H1 (cell line): ENCODE results near the gene KRTAP9-7. TPM values are rescaled to one million over a fixed set of nuclear protein-coding genes. Genes with fewer than 3 reads are reported as not detected.
"Not testable (repeated sequence)": the region's sequence is repeated elsewhere in the genome, so short reads cannot be mapped to it uniquely, and the experiment has no call there.

Experiments
- CTCF ChIA-PET: fragments of 300-600 bp; sonication (Branson Sonifier 250); formaldehyde crosslinking; loops from one replicate; lab custom pipeline; 2021; ENCODE audit not compliant: partially characterized antibody; lab: Charles Lee
- POLR2A ChIA-PET: fragments of 300-600 bp; sonication (Branson Sonifier 250); formaldehyde crosslinking; loops from one replicate; lab custom pipeline; 2021; ENCODE audit warnings: inconsistent platforms; ENCODE audit not compliant: partially characterized antibody; lab: Charles Lee
- DNase-seq, 2 experiments: peaks; one replicate each; pipeline versions ENCODE4 v3.0.0 to v3.0.0-alpha.2; 2010 to 2022; ENCODE audit warnings: low spot score in 2 of 2, low read depth in 1 of 2, mixed read lengths in 1 of 2
- FAIRE-seq: peaks from 2 replicates; lab custom pipeline; 2011; peaks lifted over from hg19 to GRCh38; lab: Jason Lieb, UNC
- H2AFZ ChIP-seq: 2 replicates; pipeline ENCODE4 v1.8.1; 2012; ENCODE audit warnings: low read length, inconsistent platforms
- H2AK5ac ChIP-seq: 2 replicates; pipeline ENCODE4 v1.6.1; 2013; ENCODE audit warnings: low read depth, low read length
- H2BK120ac ChIP-seq: replicated peaks from 2 replicates; pipeline ENCODE3; 2013; ENCODE audit warnings: low read depth, low read length, inconsistent platforms
- H2BK12ac ChIP-seq: 2 replicates; pipeline ENCODE4 v1.6.1; 2013; ENCODE audit warnings: low read depth, low read length
- H2BK15ac ChIP-seq: 2 replicates; pipeline ENCODE4 v1.6.1; 2013; ENCODE audit warnings: low read length
- H2BK20ac ChIP-seq: 2 replicates; pipeline ENCODE4 v1.6.1; 2013; ENCODE audit warnings: low read length
- H2BK5ac ChIP-seq: 2 replicates; pipeline ENCODE4 v1.6.1; 2013; ENCODE audit warnings: low read depth, low read length
- H3K14ac ChIP-seq: 2 replicates; pipeline ENCODE4 v1.6.1; 2013; ENCODE audit warnings: inconsistent platforms; ENCODE audit not compliant: insufficient read length
- H3K18ac ChIP-seq: 2 replicates; pipeline ENCODE4 v1.6.1; 2013; ENCODE audit warnings: low read length; ENCODE audit errors: extremely low read depth
- H3K23ac ChIP-seq: 2 replicates; pipeline ENCODE4 v1.6.1; 2013; ENCODE audit warnings: inconsistent platforms; ENCODE audit not compliant: insufficient read length
- H3K23me2 ChIP-seq: 2 replicates; pipeline ENCODE4 v1.6.1; 2013; ENCODE audit warnings: low read depth, low read length
- H3K27ac ChIP-seq: 2 replicates; pipeline ENCODE4 v1.6.1; 2011; ENCODE audit warnings: low read depth, low read length, inconsistent platforms
- H3K27me3 ChIP-seq, 4 experiments: replicated peaks in 1 of 4; 1 replicate in 1 of 4; 2 replicates in 3 of 4; pipeline versions ENCODE4 v1.6.1 to v1.8.1; 2011 to 2013; ENCODE audit warnings: low read length in 3 of 4, mild to moderate bottlenecking in 3 of 4, inconsistent platforms in 2 of 4, mixed read lengths in 2 of 4, moderate library complexity in 1 of 4; ENCODE audit not compliant: control insufficient read depth in 3 of 4, insufficient read depth in 3 of 4; ENCODE audit errors: extremely low read depth in 1 of 4
- H3K36me3 ChIP-seq, 4 experiments: 2 replicates each; pipeline versions ENCODE4 v1.6.1 to v1.8.1; 2011 to 2013; ENCODE audit warnings: mild to moderate bottlenecking in 4 of 4, low read length in 3 of 4, moderate library complexity in 2 of 4, control low read depth in 1 of 4, inconsistent platforms in 1 of 4; ENCODE audit not compliant: insufficient read depth in 4 of 4, control insufficient read depth in 2 of 4
- H3K4ac ChIP-seq: replicated peaks from 2 replicates; pipeline ENCODE3; 2013; ENCODE audit warnings: low read length, low read depth, mixed read lengths, inconsistent platforms; ENCODE audit not compliant: insufficient read length
- H3K4me1 ChIP-seq, 4 experiments: replicated peaks in 1 of 4; 1 replicate in 1 of 4; 2 replicates in 3 of 4; pipeline versions ENCODE4 v1.6.1 to v1.8.1; 2011 to 2013; ENCODE audit warnings: low read length in 3 of 4, inconsistent platforms in 2 of 4, mixed read lengths in 1 of 4; ENCODE audit not compliant: insufficient read depth in 4 of 4, control insufficient read depth in 3 of 4
- H3K4me2 ChIP-seq, 2 experiments: 2 replicates each; pipeline versions ENCODE4 v1.6.1 to v1.8.1; 2011 to 2013; ENCODE audit warnings: low read depth in 2 of 2, low read length in 2 of 2, control low read depth in 1 of 2, inconsistent platforms in 1 of 2, mild to moderate bottlenecking in 1 of 2; ENCODE audit not compliant: insufficient read depth in 1 of 2
- H3K4me3 ChIP-seq, 4 experiments: fragments of 200-600, 300-600 bp in 1 of 4; sonication (generic), shearing (Covaris generic), sonication (Bioruptor Twin) in 1 of 4; 2 replicates each; pipeline versions ENCODE4 v1.5.1 to v1.8.1; 2011 to 2016; ENCODE audit warnings: low read length in 4 of 4, low read depth in 3 of 4, control low read depth in 2 of 4, inconsistent platforms in 2 of 4, mild to moderate bottlenecking in 2 of 4, mixed read lengths in 1 of 4, moderate library complexity in 1 of 4; ENCODE audit not compliant: insufficient read depth in 2 of 4; ENCODE audit errors: extremely low read depth in 1 of 4
- H3K56ac ChIP-seq: replicated peaks from 2 replicates; pipeline ENCODE3; 2013; ENCODE audit warnings: low read depth, mild to moderate bottlenecking, mixed read lengths, low read length, inconsistent platforms; ENCODE audit not compliant: insufficient read length
- H3K79me1 ChIP-seq: 2 replicates; pipeline ENCODE4 v1.6.1; 2013; ENCODE audit warnings: low read depth, low read length, control low read depth
- H3K79me2 ChIP-seq, 2 experiments: 2 replicates each; pipeline versions ENCODE4 v1.6.1 to v1.8.1; 2012 to 2013; ENCODE audit warnings: low read length in 2 of 2, mild to moderate bottlenecking in 2 of 2, inconsistent platforms in 1 of 2; ENCODE audit not compliant: insufficient read depth in 2 of 2, control insufficient read depth in 1 of 2
- H3K9ac ChIP-seq, 4 experiments: replicated peaks in 1 of 4; 1 replicate in 1 of 4; 2 replicates in 3 of 4; pipeline versions ENCODE4 v1.6.1 to v1.8.1; 2011 to 2013; ENCODE audit warnings: low read depth in 3 of 4, low read length in 3 of 4, control low read depth in 2 of 4, mild to moderate bottlenecking in 2 of 4, moderate library complexity in 2 of 4, inconsistent platforms in 1 of 4; ENCODE audit errors: extremely low read depth in 1 of 4
- H3K9me3 ChIP-seq, 2 experiments: 2 replicates each; pipeline versions ENCODE4 v1.6.1 to v1.8.1; 2012 to 2013; ENCODE audit warnings: mild to moderate bottlenecking in 2 of 2, moderate library complexity in 2 of 2, control low read depth in 1 of 2, inconsistent platforms in 1 of 2, low read depth in 1 of 2, low read length in 1 of 2, mixed read lengths in 1 of 2; ENCODE audit not compliant: insufficient read depth in 2 of 2
- H4K20me1 ChIP-seq, 2 experiments: replicated peaks in 1 of 2; 2 replicates each; pipeline versions ENCODE3 to v1.8.1; 2011 to 2013; ENCODE audit warnings: inconsistent platforms in 2 of 2, low read length in 2 of 2, mild to moderate bottlenecking in 1 of 2; ENCODE audit not compliant: insufficient read depth in 2 of 2, control insufficient read depth in 1 of 2
- H4K5ac ChIP-seq: 2 replicates; pipeline ENCODE4 v1.6.1; 2013; ENCODE audit warnings: low read length, low read depth, mixed read lengths, inconsistent platforms; ENCODE audit not compliant: insufficient read length
- H4K8ac ChIP-seq: 2 replicates; pipeline ENCODE4 v1.8.0; 2013; ENCODE audit warnings: mild to moderate bottlenecking, moderate library complexity, low read length, inconsistent platforms; ENCODE audit not compliant: insufficient read depth; ENCODE audit errors: extremely low read depth
- H4K91ac ChIP-seq: replicated peaks from 2 replicates; pipeline ENCODE3; 2013; ENCODE audit warnings: low read length, mixed read lengths, inconsistent platforms; ENCODE audit not compliant: insufficient read length
- WGBS, 2 experiments: shearing (Covaris generic) in 1 of 2; methylation state at CpG; one replicate each; pipeline versions ENCODE4 v1.1.6 to v1.1.7; 2013 to 2015; ENCODE audit warnings: low lambda C conversion rate in 2 of 2, mixed read lengths in 2 of 2, inconsistent platforms in 1 of 2, low coverage in 1 of 2, missing lambda C conversion rate in 1 of 2; ENCODE audit not compliant: insufficient replicate concordance in 2 of 2, insufficient coverage in 1 of 2, insufficient read length in 1 of 2; ENCODE audit errors: extremely low coverage in 1 of 2, missing lambda C conversion rate in 1 of 2; 5-methylcytosine and 5-hydroxymethylcytosine counted together
- polyA plus RNA-seq, 7 experiments: library from polyadenylated mRNA; depleted of rRNA in 3 of 7; stranded (reverse) in 5 of 7; unstranded in 2 of 7; fragments of >200 nt in 5 of 7; fragments of 200-250 nt in 2 of 7; gene quantifications; 1 replicate in 5 of 7; 2 replicates in 1 of 7; 4 replicates in 1 of 7; pipeline versions ENCODE4 v1.2.1 to v1.2.3, GENCODE V29; 2011 to 2013; ENCODE audit warnings: missing spikeins in 2 of 7, mixed read lengths in 2 of 7
- total RNA-seq: library from RNA; stranded (reverse); fragmentation: NEBNext Ultra II Directional; extraction: Animal tissue kit (Norgen Biotek cat#: 25700); gene quantifications from 2 replicates; pipeline ENCODE4 v1.2.1, GENCODE V29; 2021

The KRTAP9-7 gene
- total and polyA plus RNA-seq, 2 of the 8 experiments (the other 6 are each of a cell fraction or from before 2014, with no cell fraction given) = not detected

DNA sequence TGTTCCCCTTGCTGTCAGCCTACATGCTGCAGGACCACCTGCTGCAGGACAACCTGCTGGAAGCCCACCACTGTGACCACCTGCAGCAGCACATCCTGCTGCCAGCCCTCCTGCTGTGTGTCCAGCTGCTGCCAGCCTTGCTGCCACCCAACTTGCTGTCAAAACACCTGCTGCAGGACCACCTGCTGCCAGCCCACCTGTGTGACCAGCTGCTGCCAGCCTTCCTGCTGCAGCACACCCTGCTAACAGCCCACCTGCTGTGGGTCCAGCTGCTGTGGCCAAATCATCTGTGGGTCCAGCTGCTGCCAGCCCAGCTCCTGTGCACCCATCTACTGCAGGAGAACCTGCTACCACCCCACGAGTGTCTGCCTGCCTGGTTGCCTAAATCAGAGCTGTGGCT lies 4.2 kb upstream of the KRTAP9-7 start:
- H2BK12ac ChIP-seq, H4K8ac ChIP-seq, H2AK5ac ChIP-seq, FAIRE-seq, DNase-seq, H3K18ac ChIP-seq, H2BK5ac ChIP-seq, H3K9me3 ChIP-seq, H3K79me1 ChIP-seq, H2BK15ac ChIP-seq, H3K79me2 ChIP-seq, H3K36me3 ChIP-seq, H4K5ac ChIP-seq, H3K4me3 ChIP-seq, H3K4me1 ChIP-seq, H4K20me1 ChIP-seq, H3K23ac ChIP-seq, H3K9ac ChIP-seq, H3K56ac ChIP-seq, H4K91ac ChIP-seq, H2BK120ac ChIP-seq, H3K4me2 ChIP-seq, CTCF ChIA-PET, H3K14ac ChIP-seq, H3K27ac ChIP-seq, H2BK20ac ChIP-seq, H3K4ac ChIP-seq, H2AFZ ChIP-seq, POLR2A ChIA-PET, H3K23me2 ChIP-seq, H3K27me3 ChIP-seq: not testable (repeated sequence)
- WGBS, 2 experiments = no CpG with 5 or more reads among the region's 1 CpG
